ENCODE data around the gene ARHGAP8.

ARHGAP8 gene

DNA sequence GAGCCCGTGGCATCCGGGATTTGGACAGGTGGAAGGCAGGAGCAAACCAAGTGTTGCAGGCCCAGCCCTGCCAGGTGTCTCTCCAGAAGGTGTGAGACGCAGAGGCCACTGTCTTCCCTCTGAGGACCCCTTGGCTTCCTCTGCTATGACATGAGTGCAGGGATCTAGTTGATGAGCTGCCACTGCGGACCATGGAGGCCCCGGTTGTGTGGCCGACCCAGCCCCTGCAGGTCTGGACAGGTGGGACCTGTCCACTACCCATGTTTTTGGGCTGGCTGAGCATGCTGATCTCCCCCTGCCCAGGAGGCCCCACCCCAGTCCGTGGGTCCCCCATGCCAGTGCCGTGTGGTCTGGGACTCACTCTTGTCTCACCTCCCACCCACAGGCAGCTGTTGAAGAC is 27.5 kb upstream of the ARHGAP8 start:
- no peak overlapping the region for H3K4me3 ChIP-seq (ENCODE audit: low read length)
- no peak for DNase-seq (ENCODE audit: low read depth)
- no peak for TF ChIP-seq CTCF (conservative IDR thresholded peaks at IDR 0.05; ENCODE audit: low read length)

- no peak overlapping the region for H3K4me3 ChIP-seq (ENCODE audit: low read length)
- DNase-seq (ENCODE audit: low read depth): no peak
- no peak for TF ChIP-seq CTCF (conservative IDR thresholded peaks at IDR 0.05; ENCODE audit: low read length)
Observed at GRCh38 chr22:44726439-44726838, 25.9 kb upstream of the ARHGAP8 start.

DNA sequence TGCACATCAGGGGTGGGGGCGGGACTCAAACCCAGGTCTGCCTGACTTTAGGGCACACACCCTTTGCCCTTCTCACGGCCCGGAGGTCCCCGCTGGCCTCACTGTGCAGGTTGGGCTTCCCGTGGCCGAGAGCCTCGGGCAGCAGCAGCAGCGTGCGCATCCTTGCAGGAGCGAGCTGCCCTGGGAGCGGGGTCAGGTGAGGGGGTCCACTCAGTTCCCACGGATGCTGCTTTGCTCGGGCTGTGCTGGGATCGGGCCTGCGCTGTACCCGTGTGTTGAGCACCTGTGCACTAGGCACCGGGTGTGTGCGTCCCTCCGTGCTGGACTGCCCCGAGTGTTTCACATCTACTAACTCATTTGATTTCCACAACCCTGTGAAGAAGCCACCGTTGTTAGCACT is 25.2 kb upstream of the ARHGAP8 start:
- H3K4me3 ChIP-seq (ENCODE audit: low read length): no peak overlapping the region
- DNase-seq (ENCODE audit: low read depth): no peak
- no peak for TF ChIP-seq CTCF (conservative IDR thresholded peaks at IDR 0.05; ENCODE audit: low read length)

DNA sequence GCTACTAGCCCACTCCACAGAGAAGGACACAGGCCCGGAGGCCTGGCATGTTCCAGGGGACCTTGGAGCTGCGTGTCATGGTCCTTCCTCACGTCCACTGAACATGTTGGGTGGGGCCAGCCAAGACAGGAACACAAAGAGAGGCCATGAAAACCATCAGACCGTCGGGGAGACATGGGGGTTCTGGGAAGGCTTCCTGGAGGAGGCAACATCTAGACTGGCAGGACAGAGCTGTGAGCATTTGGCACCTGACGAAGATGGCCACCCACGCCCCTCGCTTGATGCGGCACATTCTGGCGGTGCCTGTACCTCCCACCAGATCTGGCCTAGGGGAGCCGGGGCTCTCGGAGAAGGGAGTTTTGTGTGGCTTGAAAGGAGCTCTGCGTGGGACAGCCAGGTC is 24.7 kb upstream of the ARHGAP8 start:
- no peak overlapping the region for H3K4me3 ChIP-seq (ENCODE audit: low read length)
- no peak for TF ChIP-seq CTCF (conservative IDR thresholded peaks at IDR 0.05; ENCODE audit: low read length)
- DNase-seq (ENCODE audit: low read depth): no peak

DNA sequence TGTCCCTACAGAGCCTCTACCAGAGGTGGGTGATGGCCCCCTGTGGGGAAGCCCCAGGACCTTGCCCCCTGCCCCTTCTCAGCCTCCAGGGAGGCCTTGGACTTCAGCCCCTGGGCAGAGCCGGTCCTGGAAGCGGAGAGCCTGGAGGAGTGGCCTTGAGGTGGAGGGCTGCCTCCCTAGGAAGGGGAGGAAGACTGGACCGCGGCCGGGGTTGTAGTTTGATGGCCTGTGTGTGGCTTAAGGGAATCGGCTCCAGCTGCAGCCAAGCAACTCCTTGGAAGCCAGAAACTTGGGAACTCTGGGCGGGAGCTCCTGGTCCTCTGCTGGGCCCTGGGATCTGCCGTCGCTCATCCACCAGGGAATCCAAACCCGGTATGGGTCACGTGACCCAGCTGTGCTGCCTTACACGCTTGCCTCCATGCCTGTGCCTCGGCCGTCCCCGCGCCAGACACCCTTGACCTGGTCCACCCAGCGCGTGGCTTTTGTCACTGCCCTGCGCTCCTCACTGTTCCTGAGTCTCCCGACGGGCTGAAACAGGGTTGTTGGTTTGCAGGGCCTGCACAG is 23.5 kb upstream of the ARHGAP8 start:
- no peak overlapping the region for H3K4me3 ChIP-seq (ENCODE audit: low read length)
- peak; percentile 15 for DNase-seq (ENCODE audit: low read depth)
- TF ChIP-seq CTCF (conservative IDR thresholded peaks at IDR 0.05; ENCODE audit: low read length): no peak

DNA sequence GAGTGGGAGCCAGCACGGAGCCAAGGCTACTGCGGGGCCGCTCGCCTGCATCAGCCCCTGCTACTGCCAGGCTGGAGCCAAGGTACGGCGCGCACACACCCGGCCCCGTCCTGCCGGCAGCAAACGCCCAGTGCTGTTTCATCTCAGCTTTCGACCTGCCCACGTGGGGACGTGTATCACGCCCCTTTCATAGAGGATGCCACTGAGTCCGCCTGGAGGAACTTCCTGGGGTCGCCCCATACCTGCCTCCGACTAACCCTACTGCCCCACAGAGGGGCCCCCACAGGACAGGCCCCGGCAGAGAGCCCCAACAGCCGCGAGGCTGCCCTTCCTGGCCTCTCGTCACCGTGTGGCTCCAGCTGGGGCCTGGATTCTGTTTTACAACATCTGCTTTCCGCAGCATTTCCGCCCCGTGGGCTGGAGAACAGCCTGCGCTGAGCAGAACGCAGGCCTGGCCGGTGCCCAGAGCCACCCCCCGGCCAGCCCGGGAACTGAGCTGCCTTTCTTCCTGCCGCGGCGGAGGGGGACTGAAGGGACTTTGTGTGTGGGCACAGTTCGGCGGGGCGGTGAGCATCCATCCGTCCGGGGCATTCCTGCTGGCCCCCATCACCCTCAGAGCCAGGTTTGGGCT is 22.9 kb upstream of the ARHGAP8 start:
- peak; percentile 36 for TF ChIP-seq CTCF (conservative IDR thresholded peaks at IDR 0.05; ENCODE audit: low read length)
- peak; percentile 71 for DNase-seq (ENCODE audit: low read depth)
- no peak overlapping the region for H3K4me3 ChIP-seq (ENCODE audit: low read length)

- no peak overlapping the region for H3K4me3 ChIP-seq (ENCODE audit: low read length)
- TF ChIP-seq CTCF (conservative IDR thresholded peaks at IDR 0.05; ENCODE audit: low read length): no peak
- no peak for DNase-seq (ENCODE audit: low read depth)
Observed at GRCh38 chr22:44730022-44730393, 22.4 kb upstream of the ARHGAP8 start.

Measured in AG10803 (cell line).